Psoas muscle (tissue), 8 donors: ENCODE results near the gene ISCA1. TPM values are rescaled to one million over a fixed set of nuclear protein-coding genes. Genes with fewer than 3 reads are reported as not detected.

Experiments used
- ATAC-seq, 4 donors: fragments of 200-7000 bp; cut with Tn5 transposase; one replicate each; pipeline ENCODE4 v1.9.1; 2020; ENCODE audit warnings: moderate library complexity in 3 of 4, mild to moderate bottlenecking in 2 of 4
- DNase-seq, 2 donors: peaks; one replicate each; pipeline ENCODE4 v3.0.0-alpha.2; 2020
- H3K27ac ChIP-seq: fragments of 200-600 bp; one replicate; pipeline ENCODE4 v1.8.0; 2022
- H3K27me3 ChIP-seq, 3 donors: fragments of 200-600 bp in 1 of 3; one replicate each; pipeline versions ENCODE4 v1.6.1 to v1.8.0; 2013 to 2022; ENCODE audit warnings: low read length in 2 of 3, mild to moderate bottlenecking in 2 of 3, moderate library complexity in 1 of 3; ENCODE audit not compliant: insufficient read depth in 3 of 3
- H3K36me3 ChIP-seq, 2 donors: fragments of 200-600 bp in 1 of 2; one replicate each; pipeline versions ENCODE4 v1.6.1 to v1.8.0; 2013 to 2022; ENCODE audit warnings: low read depth in 1 of 2, mild to moderate bottlenecking in 1 of 2, moderate library complexity in 1 of 2; ENCODE audit not compliant: insufficient read depth in 1 of 2
- H3K4me1 ChIP-seq: fragments of 200-600 bp; one replicate; pipeline ENCODE4 v1.8.0; 2022
- H3K4me3 ChIP-seq: fragments of 200-600 bp; one replicate; pipeline ENCODE4 v1.8.0; 2022; ENCODE audit warnings: mild to moderate bottlenecking
- H3K9me3 ChIP-seq: fragments of 200-600 bp; one replicate; pipeline ENCODE4 v1.8.0; 2022
- WGBS, 3 donors: extraction: QIAGEN DNeasy Blood & Tissue Kit; methylation state at CpG; one replicate each; pipeline versions ENCODE4 v1.1.6 to v1.1.7; 2013; 5-methylcytosine and 5-hydroxymethylcytosine counted together
- intact Hi-C, 2 donors: fragments of 100-400 bp; cut with DNase I; formaldehyde crosslinking; loops; one replicate each; pipeline versions ENCODE4 v1.11.0 to v1.14.2; 2022
- polyA plus RNA-seq, 3 donors: library from polyadenylated mRNA; stranded (reverse); fragments of 200-250 nt; gene quantifications; one replicate each; pipeline ENCODE4 v1.2.3, GENCODE V29; 2013
- total RNA-seq, 4 donors: library from RNA; stranded (reverse); fragmentation: NEBNext Ultra II Directional in 2 of 4; extraction: Animal tissue kit (Norgen Biotek cat#: 25700) in 2 of 4; gene quantifications; one replicate each; pipeline versions ENCODE4 v1.2.1 to v1.2.4, GENCODE V29; 2021 to 2023
- TF ChIP-seq, protein P1 (sequence below): fragments of 200-600 bp; IDR thresholded peaks from one replicate; pipeline ENCODE4 v1.8.0; 2022; ENCODE audit warnings: antibody characterized with exemption
- donor health status: healthy with polysubstance abuse.
- donor health status: DM: no; HTN: no; CAD: no; lungs with moderate emphysema.
- donor health status: Bipolar disorder and iron deficiency.
- donor health status: healthy.
- donor health status: DM: yes; HTN: yes; CAD: no.
- donor health status: DM: no; HTN: no; CAD: no.
- donor health status: DM: no; HTN: no; CAD: no.
- donor health status: DM: yes; HTN: yes; CAD: no.

Gene ISCA1
- total and polyA plus RNA-seq, 7 donors = 44.5 to 130 (median 66.4) TPM

- DNase-seq = no peak
- H3K9me3 ChIP-seq = no peaks in the 10 kb centered on the region
- peak in 3 of 4 donors; percentile 46 to 94 (median 60) for ATAC-seq
- H3K4me3 ChIP-seq = no peak overlapping the region
- H3K4me1 ChIP-seq = no peaks in the 10 kb centered on the region
- 68 to 89% (median 84%) methylated on average over 3 of the region's 3 CpGs for WGBS, 3 donors
- TF ChIP-seq, protein P1, sequence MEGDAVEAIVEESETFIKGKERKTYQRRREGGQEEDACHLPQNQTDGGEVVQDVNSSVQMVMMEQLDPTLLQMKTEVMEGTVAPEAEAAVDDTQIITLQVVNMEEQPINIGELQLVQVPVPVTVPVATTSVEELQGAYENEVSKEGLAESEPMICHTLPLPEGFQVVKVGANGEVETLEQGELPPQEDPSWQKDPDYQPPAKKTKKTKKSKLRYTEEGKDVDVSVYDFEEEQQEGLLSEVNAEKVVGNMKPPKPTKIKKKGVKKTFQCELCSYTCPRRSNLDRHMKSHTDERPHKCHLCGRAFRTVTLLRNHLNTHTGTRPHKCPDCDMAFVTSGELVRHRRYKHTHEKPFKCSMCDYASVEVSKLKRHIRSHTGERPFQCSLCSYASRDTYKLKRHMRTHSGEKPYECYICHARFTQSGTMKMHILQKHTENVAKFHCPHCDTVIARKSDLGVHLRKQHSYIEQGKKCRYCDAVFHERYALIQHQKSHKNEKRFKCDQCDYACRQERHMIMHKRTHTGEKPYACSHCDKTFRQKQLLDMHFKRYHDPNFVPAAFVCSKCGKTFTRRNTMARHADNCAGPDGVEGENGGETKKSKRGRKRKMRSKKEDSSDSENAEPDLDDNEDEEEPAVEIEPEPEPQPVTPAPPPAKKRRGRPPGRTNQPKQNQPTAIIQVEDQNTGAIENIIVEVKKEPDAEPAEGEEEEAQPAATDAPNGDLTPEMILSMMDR = no peak
- intact Hi-C loops = no loop called here
- H3K36me3 ChIP-seq = no peaks in the 10 kb centered on the region
- H3K27me3 ChIP-seq = no peaks in the 10 kb centered on the region
- H3K27ac ChIP-seq = no peak overlapping the region
Observed at GRCh38 chr9:86253577-86253976, 28.8 kb downstream of the ISCA1 start.

DNA sequence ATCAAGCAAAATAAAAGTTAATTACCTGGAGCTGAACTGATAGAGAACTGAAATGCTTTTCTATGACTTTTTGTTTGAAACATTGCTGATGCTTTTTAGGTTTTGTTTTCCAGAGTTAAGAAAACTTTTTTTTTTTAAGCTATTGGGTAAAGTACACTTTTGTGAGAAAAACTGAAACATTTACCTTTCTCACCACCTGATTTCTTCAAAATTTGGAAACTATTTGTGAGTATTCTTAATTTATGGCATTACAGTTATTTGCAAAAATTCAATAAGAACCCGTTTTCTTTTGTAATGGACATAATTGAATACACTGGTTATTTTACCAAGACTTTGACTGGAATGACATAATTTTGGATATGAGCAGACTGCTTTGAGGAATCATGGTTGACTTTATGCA is 29.5 kb downstream of the ISCA1 start:
- no peaks in the 10 kb centered on the region for H3K9me3 ChIP-seq
- H3K27me3 ChIP-seq = no peaks in the 10 kb centered on the region
- TF ChIP-seq, protein P1 = no peak
- no peak for ATAC-seq
- no peak overlapping the region for H3K4me3 ChIP-seq
- no peak overlapping the region for H3K27ac ChIP-seq
- no peaks in the 10 kb centered on the region for H3K36me3 ChIP-seq
- no peak for DNase-seq
- no peaks in the 10 kb centered on the region for H3K4me1 ChIP-seq
- intact Hi-C loops = no loop called here
- WGBS, 3 donors = 93 to 95% (median 95%) methylated on average over 1 of the region's 1 CpG

GRCh38 chr9:86250123-86250522 is 32.2 kb downstream of the ISCA1 start:
- H3K27me3 ChIP-seq = no peaks in the 10 kb centered on the region
- ATAC-seq = no peak
- H3K4me3 ChIP-seq = no peak overlapping the region
- H3K27ac ChIP-seq = no peak overlapping the region
- no peaks in the 10 kb centered on the region for H3K4me1 ChIP-seq
- intact Hi-C loops = no loop called here
- no peaks in the 10 kb centered on the region for H3K36me3 ChIP-seq
- no peaks in the 10 kb centered on the region for H3K9me3 ChIP-seq
- DNase-seq = no peak
- TF ChIP-seq, protein P1 = no peak

DNA sequence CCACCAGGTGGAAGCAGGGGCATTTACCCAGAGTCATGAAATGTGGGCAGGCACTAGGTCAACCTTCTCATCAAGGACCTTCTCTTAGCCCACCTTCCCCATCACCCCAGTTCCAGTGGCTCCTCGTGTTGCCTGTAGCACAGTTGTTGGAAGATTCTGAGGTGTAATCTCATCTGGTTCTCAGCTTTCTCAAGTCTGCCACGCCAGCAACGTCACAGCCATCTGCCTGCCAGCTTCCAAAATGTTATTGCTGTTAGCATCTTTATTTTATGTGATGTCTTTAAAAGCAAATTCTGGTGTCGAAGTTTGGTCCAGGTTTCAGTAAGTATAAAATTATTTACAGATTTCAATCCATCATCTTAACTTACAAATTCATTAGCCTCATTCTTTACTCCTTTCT is 33.6 kb downstream of the ISCA1 start:
- intact Hi-C loops = no loop called here
- Histone ChIP-seq H3K27ac (no peak overlapping the region), H3K4me1 (no peaks in the 10 kb centered on the region), H3K9me3 (no peaks in the 10 kb centered on the region), H3K4me3 (no peak overlapping the region), H3K27me3 (no peaks in the 10 kb centered on the region), H3K36me3 (no peaks in the 10 kb centered on the region)
- ATAC-seq = no peak
- TF ChIP-seq, protein P1 = no peak
- no peak for DNase-seq
- WGBS, 3 donors = 49 to 80% (median 61%) methylated on average over 4 of the region's 4 CpGs

DNA sequence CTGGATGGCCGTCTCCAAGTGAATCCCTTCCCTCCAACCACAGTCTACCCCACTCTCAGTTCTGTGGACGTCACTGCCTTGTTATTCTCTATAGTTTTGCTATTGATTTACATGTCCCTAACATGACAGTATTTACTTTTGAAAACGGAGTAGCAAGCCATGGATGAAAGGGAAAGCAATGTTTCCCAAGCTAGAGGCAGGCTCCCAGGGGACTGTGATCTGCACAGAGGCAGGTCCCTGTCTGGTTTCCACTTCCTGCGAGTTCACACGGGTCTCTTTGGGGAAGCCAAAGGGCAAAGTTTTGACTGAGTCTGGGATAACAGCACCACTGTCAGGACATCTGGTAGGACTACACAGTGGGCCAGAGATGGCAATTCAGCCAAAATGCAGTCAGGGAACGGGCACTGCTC is 35.6 kb downstream of the ISCA1 start:
- H3K36me3 ChIP-seq = no peaks in the 10 kb centered on the region
- H3K27ac ChIP-seq = no peak overlapping the region

More for the DNA sequence above, 35.6 kb downstream of the ISCA1 start:
- intact Hi-C loops = no loop called here
- Histone ChIP-seq H3K4me1 (no peaks in the 10 kb centered on the region), H3K9me3 (no peaks in the 10 kb centered on the region), H3K27me3 (no peaks in the 10 kb centered on the region), H3K4me3 (no peak overlapping the region)
- DNase-seq (peak in 1 of 2 donors; percentile 48), ATAC-seq (no peak)
- TF ChIP-seq, protein P1 = peak; percentile 17
- WGBS, 3 donors = 33 to 40% (median 35%) methylated on average over 6 of the region's 6 CpGs
